ENCODE data around the gene CROCC. TPM values are rescaled to one million over a fixed set of nuclear protein-coding genes. Genes with fewer than 3 reads are reported as not detected.

Gene CROCC, protein sequence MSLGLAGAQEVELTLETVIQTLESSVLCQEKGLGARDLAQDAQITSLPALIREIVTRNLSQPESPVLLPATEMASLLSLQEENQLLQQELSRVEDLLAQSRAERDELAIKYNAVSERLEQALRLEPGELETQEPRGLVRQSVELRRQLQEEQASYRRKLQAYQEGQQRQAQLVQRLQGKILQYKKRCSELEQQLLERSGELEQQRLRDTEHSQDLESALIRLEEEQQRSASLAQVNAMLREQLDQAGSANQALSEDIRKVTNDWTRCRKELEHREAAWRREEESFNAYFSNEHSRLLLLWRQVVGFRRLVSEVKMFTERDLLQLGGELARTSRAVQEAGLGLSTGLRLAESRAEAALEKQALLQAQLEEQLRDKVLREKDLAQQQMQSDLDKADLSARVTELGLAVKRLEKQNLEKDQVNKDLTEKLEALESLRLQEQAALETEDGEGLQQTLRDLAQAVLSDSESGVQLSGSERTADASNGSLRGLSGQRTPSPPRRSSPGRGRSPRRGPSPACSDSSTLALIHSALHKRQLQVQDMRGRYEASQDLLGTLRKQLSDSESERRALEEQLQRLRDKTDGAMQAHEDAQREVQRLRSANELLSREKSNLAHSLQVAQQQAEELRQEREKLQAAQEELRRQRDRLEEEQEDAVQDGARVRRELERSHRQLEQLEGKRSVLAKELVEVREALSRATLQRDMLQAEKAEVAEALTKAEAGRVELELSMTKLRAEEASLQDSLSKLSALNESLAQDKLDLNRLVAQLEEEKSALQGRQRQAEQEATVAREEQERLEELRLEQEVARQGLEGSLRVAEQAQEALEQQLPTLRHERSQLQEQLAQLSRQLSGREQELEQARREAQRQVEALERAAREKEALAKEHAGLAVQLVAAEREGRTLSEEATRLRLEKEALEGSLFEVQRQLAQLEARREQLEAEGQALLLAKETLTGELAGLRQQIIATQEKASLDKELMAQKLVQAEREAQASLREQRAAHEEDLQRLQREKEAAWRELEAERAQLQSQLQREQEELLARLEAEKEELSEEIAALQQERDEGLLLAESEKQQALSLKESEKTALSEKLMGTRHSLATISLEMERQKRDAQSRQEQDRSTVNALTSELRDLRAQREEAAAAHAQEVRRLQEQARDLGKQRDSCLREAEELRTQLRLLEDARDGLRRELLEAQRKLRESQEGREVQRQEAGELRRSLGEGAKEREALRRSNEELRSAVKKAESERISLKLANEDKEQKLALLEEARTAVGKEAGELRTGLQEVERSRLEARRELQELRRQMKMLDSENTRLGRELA (N-terminal part only)
- 6.3 to 10.7 TPM (median 8.3 TPM) in 5 replicates for total RNA-seq (2022; extraction: Qiagen RNA extraction)

DNA sequence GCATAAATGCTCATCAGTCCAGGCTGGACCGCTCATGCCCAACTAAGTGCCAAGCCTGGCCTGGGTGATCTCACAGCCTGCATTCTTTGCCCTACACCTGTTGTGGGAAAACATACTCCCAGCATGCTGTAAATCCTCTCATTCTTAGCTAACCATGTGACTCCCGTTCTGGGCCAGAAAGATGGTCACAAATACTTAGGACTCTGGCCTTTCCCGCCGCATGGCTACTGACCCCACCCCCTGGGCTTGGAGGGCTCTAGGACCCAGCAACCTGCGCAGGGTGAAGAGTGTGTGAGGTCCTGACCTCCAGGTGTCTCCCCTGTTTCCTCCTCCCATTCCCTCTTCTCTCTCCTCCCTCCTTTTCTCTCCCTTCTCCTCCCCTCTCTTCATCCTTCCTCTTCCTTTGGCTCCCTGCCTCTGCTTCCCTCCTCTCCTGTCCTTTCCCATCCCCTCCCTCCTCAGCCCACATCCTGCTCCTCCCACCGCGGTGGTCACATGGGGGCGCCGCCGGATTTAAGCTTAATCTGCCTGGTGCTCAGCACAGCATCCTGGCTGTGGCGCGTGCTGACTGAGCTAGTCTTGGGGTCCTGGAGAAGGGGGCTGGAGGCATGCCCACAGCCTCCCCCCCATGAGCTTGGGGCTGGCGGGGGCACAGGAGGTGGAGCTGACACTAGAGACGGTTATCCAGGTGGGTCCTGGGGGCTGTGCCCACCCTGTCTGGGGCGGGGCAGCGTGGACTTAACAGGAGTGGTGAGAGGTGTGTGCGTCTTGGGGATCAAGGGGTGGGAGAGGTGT, at the start of gene CROCC:
Gene CROCC (plus strand): TSS at position 541 of the 795 bp plus-strand sequence. CDS start 88 bp downstream, at position 629.

GRCh38 chr1:16895598-16896315, 26.0 kb upstream of the CROCC start, which contains the start of gene RNU1-2:
TSS of gene RNU1-2 (plus strand) at chr1:16895980.

DNA sequence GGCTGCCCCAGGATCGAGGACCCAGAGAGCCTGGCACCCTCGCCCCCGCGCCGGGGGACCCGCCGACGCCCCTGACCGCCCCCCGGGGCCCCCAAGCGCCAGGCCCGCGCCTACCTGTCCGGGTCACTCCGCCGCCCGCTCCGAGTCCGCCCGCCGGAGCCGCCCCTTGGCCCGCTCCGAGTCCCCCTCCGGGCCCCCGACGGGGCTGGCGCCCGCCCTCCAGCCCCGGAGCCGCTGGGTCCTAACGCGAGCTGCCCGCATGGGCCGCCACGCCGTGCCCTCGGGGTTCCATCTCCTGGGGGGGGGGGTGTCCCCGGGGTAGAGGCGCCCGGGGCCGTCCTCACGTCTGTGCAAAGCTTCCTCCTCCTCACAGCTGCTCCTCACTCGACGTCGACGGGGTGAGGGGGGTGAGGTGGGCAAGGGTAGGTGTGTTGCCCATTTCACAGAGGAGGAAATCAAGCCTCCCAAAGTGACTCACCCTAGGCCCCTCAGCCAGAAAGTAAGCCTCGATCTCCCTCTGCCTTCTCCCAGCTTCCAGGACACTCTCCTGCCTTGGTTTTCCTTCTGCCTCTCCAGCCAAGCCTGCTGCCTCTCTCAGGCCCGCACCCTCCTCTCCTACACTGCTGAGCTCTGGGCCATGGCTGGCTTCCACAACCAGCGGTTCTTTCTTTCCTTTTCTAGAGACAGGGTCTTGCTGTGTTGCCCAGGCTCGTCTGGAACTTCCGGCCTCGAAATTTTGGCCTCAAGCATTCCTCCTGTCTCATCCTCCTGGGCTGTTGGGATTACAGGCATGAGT, 58.9 kb downstream of the CROCC start, which contains the start of gene MFAP2:
Gene MFAP2 (minus strand): TSS at position 148 of the 796 bp plus-strand sequence. CDS start 2,347 bp downstream, outside the sequence.

DNA sequence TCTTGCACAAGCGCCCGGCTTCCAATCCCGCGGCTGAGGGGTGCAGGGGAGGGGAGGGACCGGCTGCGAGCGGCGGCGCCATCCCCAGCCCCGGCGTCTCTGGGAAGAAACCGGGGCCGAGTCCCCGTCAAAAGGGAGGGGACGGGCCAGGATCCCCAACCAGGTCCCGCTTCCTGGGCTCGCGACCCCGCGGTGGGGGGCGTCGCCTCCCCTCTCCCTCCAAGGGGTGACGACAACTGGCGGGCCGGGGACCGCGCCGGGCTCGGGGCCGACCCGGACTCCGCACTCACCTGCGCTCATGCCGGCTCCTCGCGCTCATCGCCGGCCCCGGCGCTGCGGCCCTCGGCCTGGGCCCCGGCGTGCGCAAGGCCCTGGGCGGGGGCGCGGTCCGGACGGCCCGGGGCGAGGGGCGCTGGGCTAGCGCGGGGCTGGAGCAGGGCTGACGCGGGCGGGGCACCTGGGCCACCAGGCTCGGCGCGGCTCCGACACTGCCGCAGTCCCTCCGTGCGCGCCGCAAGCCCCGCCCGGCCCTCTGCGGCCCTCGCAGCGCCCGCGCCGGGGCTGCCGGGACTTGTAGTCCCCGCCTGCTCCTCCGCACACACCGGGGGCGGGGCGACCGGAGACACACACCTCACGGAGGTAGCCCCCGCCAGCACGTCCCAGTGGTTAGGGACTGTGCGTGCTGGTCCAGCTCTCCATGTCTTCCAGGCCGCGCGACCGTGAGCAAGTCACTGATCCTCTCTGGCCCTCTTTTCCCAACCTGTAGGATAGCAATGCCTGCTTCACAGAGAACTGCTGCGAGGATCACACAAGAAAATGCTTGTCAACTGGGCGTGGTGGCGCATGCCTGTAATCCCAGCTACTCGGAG, 89.9 kb downstream of the CROCC start, which contains the start of gene ATP13A2:
Gene ATP13A2 (minus strand): TSS at position 490 of the 869 bp plus-strand sequence. CDS start 190 bp downstream, at position 300.

Other genes starting within 250 kb of the CROCC start
- gene RNU1-4, start 181.4 kb upstream of the CROCC start, total RNA-seq (2022; extraction: Qiagen RNA extraction) = 11.7 TPM in 1 of 5 replicates, not detected in the others
- 11.7 TPM in 1 of 5 replicates, not detected in the others for gene RNU1-2, start 26.0 kb upstream of the CROCC start, total RNA-seq (2022; extraction: Qiagen RNA extraction)
- 0.35 to 0.62 TPM (median 0.45 TPM) in 5 replicates for gene MFAP2, start 58.7 kb downstream of the CROCC start, total RNA-seq (2022; extraction: Qiagen RNA extraction)
- 20.9 to 30.3 TPM (median 26.8 TPM) in 5 replicates for gene ATP13A2, start 90.0 kb downstream of the CROCC start, total RNA-seq (2022; extraction: Qiagen RNA extraction)
- gene SDHB, start 132.1 kb downstream of the CROCC start, total RNA-seq (2022; extraction: Qiagen RNA extraction) = 102 to 112 TPM (median 108 TPM) in 5 replicates
- 0.98 to 1.5 TPM (median 1.3 TPM) in 5 replicates for gene PADI2, start 197.5 kb downstream of the CROCC start, total RNA-seq (2022; extraction: Qiagen RNA extraction)

Data from A549 treated with CORT108297 at 1 μM for 4 hours (cell line).